ENCODE data around the gene TRIP11. TPM values are rescaled to one million over a fixed set of nuclear protein-coding genes. Genes with fewer than 3 reads are reported as not detected.

TRIP11 gene
- total RNA-seq, 4 donors from 2014 or later, result 35.5 to 45.1 (median 41.7) TPM

DNA sequence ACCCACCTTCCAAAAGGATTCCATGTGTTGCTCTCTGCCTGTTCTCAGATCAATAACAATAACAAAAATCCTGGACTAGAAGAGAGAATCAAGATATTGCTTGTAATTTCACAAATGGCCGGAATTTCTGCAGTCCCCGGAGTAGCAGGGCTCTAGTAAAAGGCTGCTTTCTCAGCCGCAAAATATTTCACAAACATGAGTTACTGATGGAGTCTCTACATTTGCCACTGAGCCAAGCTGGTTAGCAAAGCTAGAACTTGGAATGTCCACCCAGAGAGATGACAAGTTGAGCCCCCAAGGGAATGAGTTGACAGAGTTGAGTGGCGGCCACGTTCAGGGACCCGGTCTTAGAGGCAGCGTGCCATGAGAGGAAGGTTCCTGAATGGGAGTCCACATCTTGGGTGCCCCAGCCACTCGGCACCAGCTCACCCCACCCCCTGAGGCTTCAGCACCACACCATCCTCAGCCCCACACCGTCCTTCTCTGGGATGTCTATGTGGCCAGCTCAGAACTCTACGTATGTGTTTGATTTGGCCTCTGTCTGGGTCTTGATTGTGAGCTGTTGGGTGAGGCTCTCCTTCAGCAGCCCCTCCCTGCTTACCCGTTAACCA lies 108.3 kb downstream of the TRIP11 start:
- Histone ChIP-seq H3K4me1 (no peaks in the 10 kb centered on the region), H3K4me3 (replicated peaks in 1 of 3) (no peak overlapping the region), H3K36me3 (no peaks in the 10 kb centered on the region), H3K27me3 (no peaks in the 10 kb centered on the region), H3K27ac (no peak overlapping the region), H3K9me3 (no peaks in the 10 kb centered on the region)
- intact Hi-C loops (cut with DNase I), result no loop called here
- no peak for DNase-seq
- TF ChIP-seq POLR2A (IDR thresholded peaks at IDR 0.05), result no peak
- TF ChIP-seq, protein P1, sequence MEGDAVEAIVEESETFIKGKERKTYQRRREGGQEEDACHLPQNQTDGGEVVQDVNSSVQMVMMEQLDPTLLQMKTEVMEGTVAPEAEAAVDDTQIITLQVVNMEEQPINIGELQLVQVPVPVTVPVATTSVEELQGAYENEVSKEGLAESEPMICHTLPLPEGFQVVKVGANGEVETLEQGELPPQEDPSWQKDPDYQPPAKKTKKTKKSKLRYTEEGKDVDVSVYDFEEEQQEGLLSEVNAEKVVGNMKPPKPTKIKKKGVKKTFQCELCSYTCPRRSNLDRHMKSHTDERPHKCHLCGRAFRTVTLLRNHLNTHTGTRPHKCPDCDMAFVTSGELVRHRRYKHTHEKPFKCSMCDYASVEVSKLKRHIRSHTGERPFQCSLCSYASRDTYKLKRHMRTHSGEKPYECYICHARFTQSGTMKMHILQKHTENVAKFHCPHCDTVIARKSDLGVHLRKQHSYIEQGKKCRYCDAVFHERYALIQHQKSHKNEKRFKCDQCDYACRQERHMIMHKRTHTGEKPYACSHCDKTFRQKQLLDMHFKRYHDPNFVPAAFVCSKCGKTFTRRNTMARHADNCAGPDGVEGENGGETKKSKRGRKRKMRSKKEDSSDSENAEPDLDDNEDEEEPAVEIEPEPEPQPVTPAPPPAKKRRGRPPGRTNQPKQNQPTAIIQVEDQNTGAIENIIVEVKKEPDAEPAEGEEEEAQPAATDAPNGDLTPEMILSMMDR (IDR thresholded peaks at IDR 0.05), result no peak
- WGBS, 2 donors, result 74 to 84% methylated on average over 11 of the region's 11 CpGs

DNA sequence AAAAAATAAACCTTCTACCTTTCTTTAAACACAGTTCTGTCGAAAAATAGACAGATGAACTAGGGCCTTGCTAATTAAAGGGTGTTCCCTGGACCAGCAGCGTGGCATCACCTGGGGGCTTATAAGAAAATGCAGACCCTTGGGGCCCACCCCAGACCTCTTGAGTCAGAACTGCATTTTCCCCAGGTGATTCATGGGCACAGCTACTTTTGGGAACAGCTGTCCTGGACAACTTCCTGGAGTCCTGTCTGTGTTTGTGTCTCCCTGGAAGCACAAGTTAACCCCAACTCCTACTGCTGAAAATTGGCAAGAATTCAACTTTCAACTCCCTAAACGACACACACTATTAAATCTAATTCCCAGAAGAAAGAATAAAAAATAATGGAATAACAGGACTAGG lies 110.2 kb downstream of the TRIP11 start:
- Histone ChIP-seq H3K4me3 (replicated peaks in 1 of 3) (no peak overlapping the region), H3K27me3 (no peaks in the 10 kb centered on the region), H3K9me3 (no peaks in the 10 kb centered on the region), H3K36me3 (no peaks in the 10 kb centered on the region), H3K4me1 (no peaks in the 10 kb centered on the region), H3K27ac (no peak overlapping the region)
- intact Hi-C loops (cut with DNase I), result no loop called here
- 79 to 81% methylated on average over 3 of the region's 3 CpGs for WGBS, 2 donors
- no peak for TF ChIP-seq POLR2A (IDR thresholded peaks at IDR 0.05)
- TF ChIP-seq, protein P1 (IDR thresholded peaks at IDR 0.05), result no peak
- DNase-seq, result no peak

DNA sequence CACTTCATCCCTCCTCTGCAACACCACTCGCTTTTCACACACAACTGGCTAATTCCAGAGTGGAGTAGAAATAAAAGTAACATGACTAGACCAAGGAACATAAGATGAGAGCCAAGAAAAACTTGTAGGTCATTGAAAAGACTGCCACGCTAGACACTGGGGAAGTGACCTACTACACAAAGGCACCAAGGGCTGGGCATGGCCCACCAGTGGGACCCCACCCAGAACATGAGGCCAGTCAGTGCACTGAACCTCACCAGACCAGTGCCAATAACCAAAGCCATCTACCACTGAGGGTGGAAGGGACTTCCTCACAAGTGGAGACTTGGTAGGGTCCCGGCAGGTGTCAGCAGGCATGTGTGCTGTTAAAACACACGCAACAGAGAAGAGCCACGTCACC lies 112.1 kb downstream of the TRIP11 start:
- no peaks in the 10 kb centered on the region for H3K27me3 ChIP-seq
- no peak for DNase-seq
- no peaks in the 10 kb centered on the region for H3K9me3 ChIP-seq
- intact Hi-C loops (cut with DNase I), result no loop called here
- H3K4me3 ChIP-seq (replicated peaks in 1 of 3), result no peak overlapping the region
- WGBS, 2 donors, result 73 to 92% methylated on average over 5 of the region's 5 CpGs
- TF ChIP-seq, protein P1 (IDR thresholded peaks at IDR 0.05), result no peak
- TF ChIP-seq POLR2A (IDR thresholded peaks at IDR 0.05), result no peak
- no peaks in the 10 kb centered on the region for H3K36me3 ChIP-seq
- H3K27ac ChIP-seq, result no peak overlapping the region
- no peaks in the 10 kb centered on the region for H3K4me1 ChIP-seq

DNA sequence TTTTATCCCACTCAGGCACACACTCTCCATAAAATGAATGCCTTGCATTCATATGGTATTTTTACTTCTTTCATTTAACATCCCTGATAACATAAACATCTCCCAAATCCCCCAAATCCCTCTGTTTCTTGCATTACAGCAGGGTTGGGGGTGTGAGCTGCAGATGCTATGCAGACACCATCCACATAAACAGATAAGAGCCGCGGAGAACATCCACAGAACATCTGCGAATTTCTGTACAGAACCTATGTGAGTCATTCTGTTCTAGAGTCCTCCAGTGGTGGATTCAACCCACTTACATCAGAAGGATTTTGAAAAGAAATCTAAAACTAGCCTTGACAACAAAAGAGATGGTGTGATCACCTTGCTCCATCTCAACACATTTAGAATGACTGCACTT lies 112.7 kb downstream of the TRIP11 start:
- Histone ChIP-seq H3K4me3 (replicated peaks in 1 of 3) (no peak overlapping the region), H3K4me1 (no peaks in the 10 kb centered on the region), H3K36me3 (no peaks in the 10 kb centered on the region), H3K27me3 (no peaks in the 10 kb centered on the region), H3K27ac (no peak overlapping the region), H3K9me3 (no peaks in the 10 kb centered on the region)
- DNase-seq, result no peak
- TF ChIP-seq POLR2A (IDR thresholded peaks at IDR 0.05), result no peak
- TF ChIP-seq, protein P1 (IDR thresholded peaks at IDR 0.05), result no peak
- intact Hi-C loops (cut with DNase I), result no loop called here
- 85 to 90% methylated on average over 3 of the region's 3 CpGs for WGBS, 2 donors

DNA sequence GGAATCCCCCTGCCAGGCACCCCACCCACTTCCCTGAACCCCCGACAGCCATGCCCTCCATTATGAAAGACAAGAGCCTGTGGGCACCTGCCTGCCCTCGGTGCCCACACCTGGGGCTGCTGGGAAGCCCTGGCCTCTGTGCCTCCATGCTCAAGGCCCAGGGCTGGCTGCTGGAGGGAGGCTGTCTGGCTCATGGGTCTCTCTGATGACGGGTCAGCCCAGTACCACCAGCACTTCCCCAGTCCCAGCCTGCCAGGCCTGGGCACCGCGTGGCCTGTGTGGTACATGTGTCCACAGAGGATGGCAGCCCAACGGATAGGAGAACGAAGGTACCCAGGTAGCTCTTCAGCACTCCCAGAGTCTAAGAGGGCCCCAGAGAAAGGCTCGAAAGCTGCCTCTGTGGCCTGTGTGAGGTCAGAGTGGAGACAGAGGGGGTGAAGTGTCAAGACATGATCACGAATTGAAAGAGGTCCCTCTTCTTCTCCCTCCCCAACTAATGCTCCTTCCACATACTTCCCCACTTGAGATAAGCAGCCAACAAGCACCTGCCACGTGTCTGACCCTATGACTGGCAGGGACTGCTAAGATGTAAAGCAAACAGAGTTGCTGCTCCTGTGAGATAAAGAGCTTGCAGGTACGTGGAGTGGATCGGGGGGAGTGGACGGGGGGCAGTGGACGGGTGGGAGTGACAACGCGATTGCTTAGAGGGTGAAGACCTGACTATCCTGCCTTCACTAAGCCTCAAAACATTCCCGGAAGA lies 113.5 kb downstream of the TRIP11 start:
- intact Hi-C loops (cut with DNase I), result no loop called here
- no peak for DNase-seq
- TF ChIP-seq POLR2A (IDR thresholded peaks at IDR 0.05), result no peak
- TF ChIP-seq, protein P1 (IDR thresholded peaks at IDR 0.05), result no peak
- no peaks in the 10 kb centered on the region for H3K27me3 ChIP-seq
- 68 to 81% methylated on average over 16 to 17 of the region's 17 CpGs for WGBS, 2 donors
- H3K36me3 ChIP-seq, result no peaks in the 10 kb centered on the region
- no peak overlapping the region for H3K4me3 ChIP-seq (replicated peaks in 1 of 3)
- H3K27ac ChIP-seq, result no peak overlapping the region
- no peaks in the 10 kb centered on the region for H3K4me1 ChIP-seq
- H3K9me3 ChIP-seq, result no peaks in the 10 kb centered on the region
